Right lung (tissue), 5 donors: Measurements from ENCODE around the gene IRF2. TPM values are rescaled to one million over a fixed set of nuclear protein-coding genes. Genes with fewer than 3 reads are reported as not detected.

Source experiments
- DNase-seq, 2 donors: peaks; one replicate each; pipeline ENCODE4 v3.0.0-alpha.2; 2013
- polyA plus RNA-seq, 5 donors: library from polyadenylated mRNA; unstranded; fragments of 120-200 nt; gene quantifications; one replicate each; pipeline versions ENCODE4 v1.2.1 to v1.2.3, GENCODE V29; 2013; ENCODE audit warnings: inconsistent platforms in 1 of 5, low replicate concordance in 1 of 5; ENCODE audit not compliant: insufficient read length in 5 of 5, insufficient read depth in 1 of 5

IRF2 gene
- polyA plus RNA-seq, 5 donors: 43.9 to 57.1 (median 46.7) TPM

DNA sequence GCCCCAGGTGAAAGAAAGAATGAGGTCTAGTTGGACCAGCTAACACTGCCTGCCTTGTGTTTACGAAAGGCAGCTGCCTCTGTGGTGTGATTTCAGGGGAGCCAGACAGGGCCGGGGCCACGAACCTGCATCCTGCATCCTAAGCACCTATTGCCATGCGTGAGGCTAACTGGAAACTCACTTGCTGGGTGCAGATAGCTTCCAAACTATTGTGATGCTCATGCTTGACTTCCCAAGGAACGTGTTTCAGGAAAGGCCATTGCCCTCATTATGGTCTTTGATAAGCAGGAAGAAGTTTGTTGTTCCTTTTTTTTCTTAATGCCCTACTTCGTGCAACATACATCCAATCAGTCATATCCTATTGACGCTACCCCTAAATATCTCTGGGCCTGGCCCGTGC is 2.3 kb upstream of the IRF2 start:
- DNase-seq: no peak

DNA sequence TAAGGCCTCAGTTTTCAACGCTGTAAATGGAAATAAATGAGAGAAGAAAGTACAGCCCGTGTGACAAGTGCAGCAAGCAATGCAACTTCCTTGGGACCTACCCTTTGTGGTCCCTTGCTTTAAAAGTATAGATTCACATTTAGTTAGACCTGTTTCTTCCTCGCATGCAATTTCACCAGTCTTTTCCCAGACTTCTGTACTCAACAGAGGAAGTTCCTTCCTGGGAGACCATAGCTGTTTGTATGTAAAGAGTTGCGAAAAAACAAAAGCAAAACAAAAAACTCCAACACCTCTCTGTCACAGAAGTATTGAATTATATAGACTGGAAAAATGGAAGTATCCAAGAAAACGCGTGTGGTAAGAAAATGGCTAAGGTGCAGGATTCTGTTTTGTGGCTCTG is 1.1 kb upstream of the IRF2 start:
- DNase-seq: no peak

DNA sequence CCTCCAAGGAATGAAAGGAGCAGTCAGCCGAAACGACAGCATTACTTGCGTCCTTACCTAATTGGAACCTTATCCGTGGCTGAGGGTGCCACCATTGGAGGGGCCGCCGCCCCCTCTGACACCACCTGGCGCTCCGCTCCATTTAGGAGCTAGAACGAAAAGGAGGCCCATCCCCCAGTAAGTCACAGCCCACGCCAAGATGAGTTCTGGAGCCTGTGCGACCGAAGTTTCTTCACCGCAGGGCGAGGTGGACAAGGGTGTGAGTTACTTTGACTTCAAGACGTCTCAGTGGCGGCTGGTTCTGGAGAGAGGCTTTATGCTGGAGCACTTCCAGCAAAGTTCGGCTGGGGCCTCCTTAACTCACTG is 729 bp upstream of the IRF2 start:
- peak; percentile 52 to 57 for DNase-seq

DNA sequence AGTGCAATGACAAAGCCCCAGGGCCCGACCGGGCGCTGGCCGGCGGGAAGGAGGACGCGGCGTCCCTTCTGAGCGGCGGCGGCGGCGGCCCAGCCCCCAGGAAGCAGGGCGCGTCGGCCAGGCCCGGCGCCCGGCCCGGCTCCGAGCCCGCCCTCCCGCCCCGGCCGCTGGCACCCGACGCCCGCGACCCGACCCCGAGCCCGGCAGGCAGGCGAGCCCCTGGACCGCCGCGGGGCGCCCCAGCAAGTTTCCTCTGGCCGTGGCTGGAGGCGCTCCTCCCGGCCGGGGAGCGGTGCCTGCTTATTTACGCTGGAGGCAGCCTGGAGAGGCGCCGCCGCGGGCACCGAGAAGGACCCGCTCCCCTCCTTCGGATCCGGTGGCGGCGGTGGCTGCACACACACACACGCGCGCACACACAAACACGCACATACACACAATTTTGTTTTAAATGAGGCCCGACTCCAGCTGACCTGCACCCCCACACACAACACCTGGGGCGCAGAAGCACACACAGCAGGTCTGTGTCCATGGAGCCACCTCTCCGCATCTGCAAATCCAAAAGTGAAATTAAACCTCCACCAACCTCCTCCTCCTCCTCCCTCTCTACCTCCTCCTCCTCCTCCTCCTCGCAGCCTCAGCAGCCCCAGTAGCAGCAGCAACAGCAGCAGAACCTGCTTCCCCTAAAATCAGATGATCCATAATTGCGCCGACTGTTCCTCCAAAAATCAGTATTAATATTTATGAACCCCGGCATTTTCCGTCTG is 669 bp downstream of the IRF2 start:
- no peak for DNase-seq

DNA sequence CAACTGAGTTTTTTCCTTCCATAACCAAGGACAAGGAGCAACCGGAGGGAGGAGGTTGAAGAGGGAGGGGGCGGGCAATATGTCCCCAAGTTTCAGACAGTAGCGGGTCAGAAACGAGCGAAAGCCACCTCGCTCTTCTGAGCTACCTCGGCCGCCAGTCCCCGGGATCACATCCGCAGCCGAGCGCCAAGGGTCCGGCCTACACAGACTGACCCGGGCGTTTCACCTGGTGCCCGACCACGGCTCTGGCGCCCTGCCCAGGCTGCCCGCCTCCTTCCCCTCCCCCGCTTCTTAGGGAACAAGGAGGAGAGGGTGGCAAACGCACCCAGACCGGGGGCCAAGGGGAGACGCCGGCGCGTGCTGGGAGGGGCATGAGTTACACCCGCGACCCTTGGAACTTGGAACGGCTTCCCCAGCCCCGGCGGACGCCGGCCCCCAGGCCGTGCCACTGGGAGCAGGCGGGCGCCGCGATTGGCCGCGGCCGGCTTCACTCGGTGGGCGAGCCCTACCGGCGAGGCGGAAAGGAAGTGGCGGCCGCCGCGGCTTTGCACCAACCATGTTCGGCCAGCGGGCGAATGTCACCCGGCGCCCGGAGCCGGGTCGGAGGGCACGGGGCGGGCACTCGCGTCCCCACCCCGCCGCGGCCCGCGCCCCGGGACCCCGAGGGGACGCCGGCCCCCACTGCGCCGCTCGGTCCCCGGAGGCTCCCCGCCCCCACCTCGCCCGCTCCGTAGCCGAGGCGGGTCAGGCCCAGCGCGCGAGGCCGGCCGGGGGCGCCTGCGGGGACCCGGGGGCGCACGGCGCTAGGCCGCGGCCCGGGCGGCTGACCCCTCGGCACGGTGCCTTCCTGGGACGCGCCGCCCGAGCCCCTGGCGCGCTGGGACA is 1.5 kb downstream of the IRF2 start:
- peak; percentile 50 to 64 for DNase-seq

DNA sequence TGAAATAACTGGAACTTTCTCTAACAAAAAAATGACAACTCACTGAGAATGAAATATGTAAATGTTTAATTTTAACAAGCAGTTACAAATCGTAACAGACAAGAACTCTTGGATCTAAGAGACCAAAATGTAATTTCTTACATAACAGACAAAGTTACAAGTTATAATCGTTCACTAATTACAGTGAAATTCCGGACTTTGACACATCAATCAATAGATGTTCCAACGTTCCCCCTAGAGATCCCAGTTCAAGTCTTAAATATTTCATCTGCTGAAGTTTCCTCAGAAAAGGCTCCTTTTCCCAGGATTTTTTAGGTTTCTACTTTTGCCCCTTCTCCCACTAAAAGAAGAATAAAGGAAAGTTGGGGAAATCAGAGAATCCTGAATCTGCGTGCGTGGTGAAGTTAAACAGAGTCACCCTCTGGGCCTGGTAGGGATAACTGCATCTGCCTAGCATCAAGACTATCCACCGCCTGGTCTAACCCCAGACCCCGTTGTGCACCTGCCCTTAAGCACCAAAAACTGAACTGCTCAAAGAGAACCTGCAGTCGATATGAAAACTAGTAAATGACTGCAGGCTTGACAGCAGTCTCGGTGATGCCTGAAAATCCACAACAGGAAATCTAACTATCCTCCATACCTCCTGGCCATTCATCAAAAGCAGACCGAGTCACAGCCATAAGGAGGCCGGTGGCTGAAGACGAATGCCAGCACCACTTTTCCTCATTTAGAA is 2.3 kb downstream of the IRF2 start:
- no peak for DNase-seq

DNA sequence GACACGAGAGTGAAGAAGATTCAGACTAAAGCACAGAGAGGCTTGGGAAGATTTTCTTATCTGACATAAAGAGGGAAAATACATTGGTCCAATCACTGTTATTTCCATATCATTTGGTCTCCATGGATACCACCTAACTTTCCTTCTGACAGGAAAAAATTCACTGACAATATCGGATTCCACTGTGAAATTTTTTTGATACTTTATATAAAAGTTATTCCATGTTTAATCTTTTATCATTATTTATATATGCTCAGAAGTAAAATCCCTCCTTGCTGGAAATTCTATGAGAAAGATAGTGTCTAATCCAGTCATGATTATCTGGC is 3.6 kb downstream of the IRF2 start:
- no peak for DNase-seq

DNA sequence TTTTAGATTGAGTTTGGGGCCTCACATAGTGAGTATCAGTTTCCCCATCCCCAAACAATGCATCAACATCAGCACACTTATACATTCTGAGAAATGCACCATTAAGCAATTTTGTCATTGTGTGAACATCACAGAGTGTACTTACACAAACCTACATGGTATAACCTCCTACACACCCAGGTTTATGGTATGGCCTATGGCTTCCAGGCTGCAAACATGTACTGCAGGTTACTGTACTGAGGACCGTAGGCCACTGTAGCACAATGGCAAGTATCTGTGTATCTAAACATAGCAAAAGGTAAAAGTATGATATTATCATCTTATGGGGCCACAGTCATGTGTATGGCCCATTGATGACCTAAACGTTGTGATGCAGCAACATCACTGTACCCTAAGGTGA is 7.7 kb downstream of the IRF2 start:
- DNase-seq: no peak

DNA sequence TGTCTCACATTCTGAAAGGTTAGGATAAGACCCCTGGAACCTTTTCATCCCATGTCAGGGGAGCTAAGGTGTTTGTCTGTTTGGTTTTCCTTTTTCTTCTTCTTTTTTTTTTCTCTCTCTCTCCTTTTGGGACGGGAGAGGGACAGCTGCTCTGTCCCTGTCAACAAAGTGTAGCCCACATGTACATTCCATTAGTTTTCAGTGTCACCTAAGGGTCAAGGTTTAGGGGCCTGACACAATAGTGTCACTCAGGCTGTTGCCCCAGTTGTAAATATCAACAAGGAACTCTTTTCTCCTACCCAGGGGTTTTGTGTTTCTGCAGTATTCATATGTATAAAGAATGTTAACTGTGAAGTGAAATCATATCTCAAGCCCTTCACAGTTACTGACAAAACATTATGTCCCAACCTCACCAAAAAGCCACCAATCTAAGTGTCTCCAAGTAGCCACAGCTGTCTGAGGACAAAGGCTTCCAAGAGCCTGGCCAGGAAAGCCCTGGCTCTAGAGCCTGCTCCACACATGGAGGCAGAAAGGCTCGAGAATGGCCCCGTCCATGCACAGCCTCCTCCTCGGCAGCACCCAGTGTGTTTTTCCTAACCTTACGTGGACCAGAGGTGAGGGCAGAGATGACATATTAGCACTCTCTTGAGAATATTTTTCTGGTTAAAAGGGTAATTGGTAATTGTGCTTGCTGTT is 9.4 kb downstream of the IRF2 start:
- no peak for DNase-seq

DNA sequence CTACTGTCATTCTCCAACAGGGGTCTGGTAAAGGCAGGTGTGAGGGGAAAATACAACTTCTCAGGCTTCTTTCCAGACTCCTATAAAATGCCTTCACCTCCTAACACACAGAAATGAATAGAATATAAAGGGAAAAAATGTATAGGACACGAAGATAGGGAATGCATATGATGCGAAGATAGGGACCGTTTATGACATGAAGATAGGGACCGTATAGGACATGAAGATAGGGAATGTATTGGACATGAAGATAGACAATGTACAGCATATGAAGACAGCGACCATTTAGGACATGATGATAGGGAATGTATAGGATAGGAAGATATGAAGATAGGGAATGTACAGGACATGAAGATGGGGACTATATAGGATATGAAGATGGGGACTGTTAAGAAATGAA is 10.5 kb downstream of the IRF2 start:
- no peak for DNase-seq

DNA sequence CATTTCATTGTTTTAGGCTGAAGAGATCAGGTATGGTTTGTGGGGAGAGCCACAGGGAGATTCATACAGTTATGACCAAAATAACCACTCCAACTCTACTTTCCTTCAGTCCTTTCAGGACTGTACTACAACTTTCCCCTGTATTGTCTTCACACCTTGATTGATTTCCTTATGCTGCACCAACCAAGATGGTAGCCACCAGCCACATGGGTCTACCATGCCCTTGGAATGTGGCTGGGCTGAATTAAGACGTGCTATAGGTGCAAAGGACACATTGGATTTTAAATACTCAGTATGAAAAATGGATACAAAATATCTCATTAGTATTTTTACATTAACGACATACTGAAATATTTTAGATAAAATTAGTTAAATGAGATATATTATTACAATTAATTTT is 11.2 kb downstream of the IRF2 start:
- DNase-seq: no peak

DNA sequence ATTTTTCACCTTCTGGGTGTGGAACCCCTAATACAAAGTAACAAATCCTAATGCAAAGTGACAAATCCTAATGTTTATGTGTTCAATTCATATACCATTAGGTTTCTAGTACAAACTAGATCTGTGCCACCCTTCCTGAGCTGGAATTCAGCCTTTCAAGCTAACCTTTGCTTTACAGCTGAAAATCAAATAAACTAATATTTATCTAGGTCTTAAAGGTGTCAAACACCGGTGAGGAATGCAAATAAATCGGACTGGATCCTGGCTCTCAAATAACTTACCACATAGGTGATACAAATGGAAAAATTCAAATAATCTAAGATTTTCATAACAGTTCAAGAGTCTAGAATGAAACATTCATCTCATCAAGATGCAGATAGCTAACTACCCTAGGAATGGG is 11.6 kb downstream of the IRF2 start:
- DNase-seq: no peak

DNA sequence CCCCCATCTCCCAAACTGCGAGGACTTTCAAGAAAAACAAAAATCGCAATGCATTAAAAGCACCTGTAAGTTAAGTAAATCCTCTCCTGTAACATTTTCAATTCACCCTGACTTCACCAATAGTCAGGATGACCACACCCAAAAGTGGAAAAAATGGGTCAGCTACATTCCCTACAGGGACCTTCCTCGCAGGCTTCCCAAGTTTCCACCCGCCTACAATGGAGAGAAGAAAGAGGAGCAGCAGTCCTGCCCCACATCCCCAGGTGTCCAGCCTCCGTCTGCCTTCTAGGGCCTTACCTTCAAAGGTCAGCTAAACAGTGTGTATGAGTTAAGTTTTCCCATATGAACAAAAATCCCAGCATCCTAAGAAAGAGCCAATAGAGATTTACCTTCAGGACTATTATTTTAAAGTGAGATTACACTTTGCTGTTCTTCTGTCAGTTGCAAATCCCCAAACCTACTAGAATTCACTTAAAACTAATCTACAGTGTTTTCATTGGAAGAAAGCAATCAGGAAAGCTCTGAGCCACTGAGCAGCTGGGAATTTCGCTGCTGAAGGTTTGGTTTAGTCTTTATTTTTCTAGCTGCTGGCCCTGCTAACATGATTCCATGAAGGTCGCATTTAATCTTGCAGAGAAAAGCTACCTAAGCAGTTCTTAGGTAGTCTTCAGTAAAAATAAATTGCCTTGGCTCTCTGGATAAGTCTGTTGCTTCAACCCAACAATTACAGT is 12.5 kb downstream of the IRF2 start:
- no peak for DNase-seq

DNA sequence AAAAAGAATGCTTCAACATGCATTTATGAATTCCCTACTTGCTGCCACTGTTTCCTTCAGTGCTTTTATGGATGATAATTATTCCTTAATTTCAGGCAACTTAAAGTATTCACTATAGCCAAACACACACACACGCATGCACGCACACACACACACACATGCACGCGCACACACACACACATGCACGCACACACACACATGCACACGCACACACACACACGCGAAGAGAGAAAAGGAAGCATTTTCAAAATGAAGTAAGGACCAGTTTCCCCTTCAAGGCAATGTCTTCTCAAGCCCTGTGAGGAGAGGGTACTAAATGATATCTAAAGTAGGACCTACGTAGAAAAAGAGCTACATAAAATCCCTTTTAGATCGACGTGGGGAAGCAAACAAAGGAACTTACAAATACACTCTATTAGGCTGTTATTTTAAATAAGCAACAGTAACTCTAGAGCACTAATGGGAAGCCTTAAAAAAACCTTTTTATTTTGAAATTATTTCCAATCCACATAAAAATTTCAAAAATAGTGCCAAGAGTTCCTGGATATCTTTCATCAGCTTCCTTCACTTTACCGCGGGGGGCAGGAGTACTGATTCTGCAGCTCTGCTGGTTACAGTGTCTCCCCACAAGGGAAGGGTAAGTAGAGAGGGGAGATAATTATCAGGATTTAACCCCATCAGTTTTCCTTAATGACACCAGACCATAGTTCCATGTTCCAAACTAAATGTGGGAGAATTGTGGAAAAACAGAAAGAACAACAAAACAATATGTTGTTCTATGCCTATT is 13.7 kb downstream of the IRF2 start:
- DNase-seq: no peak

DNA sequence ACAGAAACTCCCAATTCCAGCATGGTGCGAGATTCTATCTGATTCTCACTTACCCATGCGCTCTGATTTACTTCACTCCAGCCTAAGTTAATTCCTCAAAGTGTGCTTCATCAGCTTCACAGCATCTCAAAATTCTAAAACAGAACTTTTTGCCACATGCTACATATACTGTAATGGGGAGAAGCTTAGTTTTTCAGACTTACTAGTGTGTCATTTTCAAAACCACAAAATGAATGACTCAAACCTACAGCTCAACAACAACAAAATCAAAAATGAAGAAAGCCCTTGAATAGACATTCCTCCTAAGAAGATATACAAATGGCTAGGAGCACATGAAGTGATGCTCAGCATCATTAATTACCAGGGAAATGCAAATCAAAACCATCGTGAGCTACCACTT is 14.9 kb downstream of the IRF2 start:
- no peak for DNase-seq

DNA sequence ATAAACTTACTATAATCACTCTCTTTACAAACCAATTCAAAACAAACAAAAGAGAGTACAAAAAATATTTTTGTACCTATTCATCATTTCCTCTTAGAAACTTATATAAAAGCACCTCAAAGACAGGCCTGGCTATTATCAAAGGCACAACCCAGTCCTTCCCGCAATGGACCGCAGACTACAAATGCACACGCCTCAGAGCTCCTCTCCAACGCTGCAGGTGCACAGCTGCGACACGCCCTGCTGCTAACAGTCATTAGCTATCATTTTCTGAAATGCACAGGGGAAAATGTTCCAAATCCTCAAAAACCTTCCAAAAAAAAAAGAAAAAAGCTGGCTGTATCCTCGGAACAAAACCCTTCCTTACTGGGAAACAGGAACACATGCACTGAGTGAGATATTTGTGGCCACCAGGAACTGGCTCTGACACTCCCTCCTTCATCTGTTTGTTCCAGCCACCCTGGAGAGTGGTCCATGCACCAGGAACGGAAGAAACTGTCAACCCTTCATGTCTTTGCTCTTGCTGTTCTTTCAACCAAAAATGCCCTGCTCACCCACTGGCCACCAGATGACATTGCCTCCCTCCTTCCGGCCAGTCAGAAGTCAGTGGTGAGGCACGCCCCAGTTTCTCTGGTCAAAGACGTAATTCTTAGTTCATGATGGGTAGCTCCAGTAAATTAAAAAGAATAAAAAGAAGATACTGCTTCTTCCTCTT is 16.7 kb downstream of the IRF2 start:
- no peak for DNase-seq

DNA sequence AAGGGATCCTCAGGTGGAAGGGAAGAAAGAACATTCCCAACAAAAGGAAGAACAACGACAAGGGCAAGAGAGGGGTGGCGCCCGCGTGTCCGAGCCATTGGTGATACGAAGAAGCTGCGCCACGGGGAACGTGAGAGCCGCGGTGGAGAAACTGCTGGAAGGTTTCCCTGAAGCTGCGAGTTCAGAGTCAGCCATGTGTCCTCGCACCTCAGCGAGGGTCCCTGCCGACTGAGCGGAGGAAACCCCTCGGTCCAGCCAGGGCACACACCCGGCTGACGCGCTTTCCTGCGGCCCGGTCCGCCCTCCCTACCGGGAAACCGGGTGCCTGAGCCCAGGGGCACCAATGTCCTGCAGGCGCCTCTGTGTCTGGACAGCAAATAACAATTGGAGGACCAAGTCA is 18.0 kb downstream of the IRF2 start:
- no peak for DNase-seq

DNA sequence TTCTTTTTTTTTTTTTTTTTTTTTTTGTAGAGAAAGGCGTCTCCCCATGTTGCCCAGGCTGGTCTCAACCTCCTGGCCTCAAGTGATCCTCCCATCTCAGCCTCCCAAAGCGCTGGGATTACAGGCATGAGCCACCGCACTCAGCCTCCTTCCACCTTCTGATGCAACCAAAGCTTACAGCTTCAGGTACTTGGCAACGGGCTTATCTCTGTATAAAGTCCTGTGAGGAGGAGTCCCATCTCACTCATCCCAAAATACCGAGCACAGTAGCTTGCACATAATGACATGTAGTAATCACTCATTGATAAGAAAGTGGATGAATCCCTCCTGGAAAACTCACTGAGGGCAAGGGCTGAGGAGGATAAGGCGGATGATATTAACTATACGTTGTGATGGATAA is 19.1 kb downstream of the IRF2 start:
- no peak for DNase-seq

DNA sequence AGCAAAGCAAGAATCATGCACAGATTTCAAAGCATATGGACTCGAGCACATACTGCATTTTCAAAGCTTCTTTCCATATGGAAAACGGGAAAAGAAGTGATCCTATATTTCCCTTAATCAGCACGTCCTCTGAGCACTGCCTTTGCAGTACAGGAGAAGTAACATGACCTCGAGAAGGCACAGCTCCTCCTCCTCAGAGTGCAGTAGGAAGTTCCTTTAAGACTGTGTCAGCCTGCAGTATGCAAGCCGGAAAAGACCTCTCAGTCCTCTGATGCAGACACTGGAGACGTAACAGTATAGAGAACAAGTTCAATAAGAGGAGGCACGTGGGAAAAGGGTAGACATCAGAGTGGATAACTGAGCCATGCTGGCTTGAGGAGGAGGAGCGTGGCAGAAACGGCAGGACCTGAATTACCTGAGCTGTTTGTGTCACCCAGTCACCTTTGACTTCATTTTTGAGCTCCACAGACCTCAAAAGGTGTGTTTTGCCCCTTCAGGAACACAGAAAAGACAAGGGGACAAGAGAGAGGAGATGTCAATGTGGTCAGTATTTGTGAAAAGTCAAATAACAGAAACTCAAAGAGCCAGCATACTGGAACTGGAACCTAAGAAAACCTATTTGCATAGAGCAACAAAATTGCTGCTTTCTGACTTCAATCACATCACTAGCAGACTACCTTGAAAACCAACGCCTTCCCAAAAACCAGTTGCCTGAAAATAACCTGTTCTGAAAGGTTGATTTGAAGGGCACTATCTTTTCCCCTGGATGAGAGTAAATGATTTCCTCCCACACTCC is 20.8 kb downstream of the IRF2 start:
- peak in 1 of 2 donors; percentile 42 for DNase-seq
